Activated gamma-delta T cell treated with anti-CD3 and anti-CD28 coated beads, Interleukin-2, amount 50 U/mL, for 16 hours (primary cell): ENCODE data around the gene MNT.

ENCODE experiments used
- DNase-seq: peaks from one replicate; pipeline ENCODE4 v3.0.0-alpha.2; 2020; ENCODE audit warnings: low read depth

MNT gene

DNA sequence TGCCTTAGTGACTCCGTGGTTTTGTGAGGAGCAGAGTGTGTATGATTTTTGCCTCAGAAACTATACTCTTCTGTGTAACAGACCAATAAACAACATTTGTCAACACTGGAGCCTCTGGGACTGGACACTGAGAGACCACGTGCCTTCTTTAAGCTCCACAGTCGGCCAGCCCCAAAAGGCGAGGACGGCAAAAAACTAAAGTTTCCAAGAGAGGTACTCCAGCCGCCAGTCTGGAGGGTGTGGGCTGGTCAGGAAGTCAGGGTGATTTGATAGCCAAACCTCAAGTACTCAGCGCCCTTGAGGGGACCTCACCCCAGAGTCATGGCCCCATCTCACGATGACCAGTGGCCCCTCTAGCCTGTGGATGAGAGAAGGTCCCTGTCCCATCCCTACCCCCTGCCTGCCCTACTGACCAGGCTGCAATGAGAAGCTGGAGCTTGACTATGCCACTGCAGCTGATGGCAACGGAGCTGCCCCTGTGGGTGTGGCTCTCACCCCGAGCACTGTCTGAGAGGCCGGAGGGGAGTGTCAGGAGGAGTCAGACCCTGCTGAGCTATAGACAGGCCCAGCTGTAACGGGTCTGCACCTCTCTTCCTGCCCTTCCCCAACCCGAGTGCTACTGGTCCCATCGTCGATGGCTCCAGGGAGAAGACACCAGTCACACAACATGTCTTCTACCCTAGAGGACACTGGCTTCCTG lies 19.8 kb downstream of the MNT start:
- DNase-seq, result no peak

DNA sequence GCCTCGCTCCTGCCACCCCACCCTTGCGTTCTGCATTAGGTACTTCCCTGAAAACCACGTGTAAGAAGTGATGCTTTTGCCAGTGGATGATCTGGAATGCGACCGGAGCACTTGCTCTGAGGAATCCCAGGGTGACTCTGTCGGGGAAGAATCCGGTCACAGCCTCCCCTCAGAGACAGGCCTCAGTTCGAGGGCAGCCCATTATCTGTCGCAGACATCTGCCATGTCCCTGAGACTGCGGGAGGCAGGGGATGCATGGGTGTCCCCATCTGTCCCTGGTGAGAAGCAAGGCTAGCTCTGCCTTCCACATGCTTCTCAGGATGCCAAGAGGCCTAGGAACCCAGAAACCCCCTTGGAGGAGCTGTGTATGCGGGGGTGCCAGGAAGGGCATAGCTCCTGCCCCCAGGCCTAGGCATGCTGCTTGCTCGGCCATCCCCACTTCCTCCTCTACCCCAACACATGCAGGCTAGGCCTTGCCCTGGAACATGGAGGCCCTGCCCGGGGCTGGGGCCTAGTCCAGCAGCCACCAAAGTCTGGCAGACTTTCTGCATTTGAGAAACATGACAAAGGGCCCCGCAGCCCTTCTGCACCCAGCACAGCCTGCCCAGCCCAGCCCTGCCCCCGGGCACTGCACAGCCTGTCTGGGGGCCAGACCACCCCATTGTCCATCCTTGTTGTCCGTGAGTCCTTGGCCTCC lies 20.5 kb downstream of the MNT start:
- no peak for DNase-seq

DNA sequence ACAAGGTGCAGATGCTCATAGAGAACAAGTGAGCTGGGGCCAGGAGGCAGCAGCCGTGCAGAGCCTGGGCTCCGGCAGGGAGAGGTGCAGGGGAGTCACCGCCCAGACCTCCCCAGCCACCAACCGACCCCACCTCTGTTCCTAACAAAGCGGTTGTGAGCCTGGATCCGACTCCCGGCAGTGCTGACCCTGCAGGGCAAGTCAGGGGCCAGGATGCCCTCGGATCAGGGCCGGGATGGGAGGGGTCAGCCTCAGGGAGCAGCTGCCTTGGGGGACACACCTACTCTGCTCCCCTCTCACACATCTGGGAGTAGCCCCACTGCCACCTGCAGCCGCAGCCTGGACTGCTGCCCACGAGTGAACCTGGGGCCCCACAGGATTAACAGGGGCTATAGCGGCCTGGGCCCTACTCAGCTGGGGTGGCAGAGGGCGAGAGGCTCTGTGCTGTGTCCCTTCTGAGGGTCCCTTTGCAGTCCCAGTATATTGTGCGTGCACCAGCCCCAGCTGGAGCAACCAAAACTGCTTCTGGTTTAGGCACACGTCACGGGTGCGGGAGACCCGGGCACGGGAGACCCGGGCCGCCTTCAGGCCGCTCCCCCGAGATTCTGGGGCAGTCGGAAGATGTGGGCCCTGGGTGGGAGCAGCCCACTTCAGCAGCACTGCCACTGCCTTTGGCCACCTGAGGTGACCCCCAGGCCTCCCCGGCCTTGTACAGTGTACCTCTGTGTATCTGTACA lies 21.2 kb downstream of the MNT start:
- DNase-seq, result no peak

DNA sequence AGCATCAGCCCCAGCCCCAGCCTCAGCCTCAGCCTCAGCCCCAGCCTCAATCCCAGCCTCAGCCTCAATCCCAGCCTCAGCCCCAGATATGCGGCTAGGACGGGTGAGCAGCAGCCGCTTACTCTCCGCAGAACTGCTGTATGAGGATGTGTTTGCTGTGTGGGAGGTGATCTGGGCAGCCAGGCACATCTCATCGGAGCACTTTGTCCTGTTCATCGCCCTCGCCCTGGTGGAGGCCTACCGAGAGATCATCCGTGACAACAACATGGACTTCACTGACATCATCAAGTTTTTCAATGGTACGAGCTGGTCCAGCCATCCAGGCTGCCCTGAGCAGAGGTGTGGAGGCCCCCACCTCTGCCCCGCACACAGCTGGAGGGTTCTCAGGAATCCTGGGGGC lies 22.0 kb downstream of the MNT start:
- no peak for DNase-seq

DNA sequence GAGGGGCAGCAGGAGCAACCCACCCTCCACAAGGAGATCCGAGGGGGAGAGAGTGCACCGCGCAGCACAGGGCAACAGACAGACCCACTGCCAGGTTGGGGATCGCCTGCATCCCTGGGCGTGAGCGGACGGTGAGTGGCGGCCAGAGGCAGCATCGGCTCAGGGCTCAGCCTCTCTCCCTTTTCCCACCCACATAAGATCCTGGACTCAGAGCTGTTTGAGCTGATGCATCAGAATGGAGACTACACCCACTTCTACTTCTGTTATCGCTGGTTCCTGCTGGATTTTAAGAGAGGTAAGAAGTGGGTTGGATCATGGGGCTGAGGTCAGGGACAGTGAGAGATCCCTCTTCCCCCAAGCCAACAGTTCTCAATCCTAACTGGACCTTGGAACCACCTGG lies 23.2 kb downstream of the MNT start:
- no peak for DNase-seq

DNA sequence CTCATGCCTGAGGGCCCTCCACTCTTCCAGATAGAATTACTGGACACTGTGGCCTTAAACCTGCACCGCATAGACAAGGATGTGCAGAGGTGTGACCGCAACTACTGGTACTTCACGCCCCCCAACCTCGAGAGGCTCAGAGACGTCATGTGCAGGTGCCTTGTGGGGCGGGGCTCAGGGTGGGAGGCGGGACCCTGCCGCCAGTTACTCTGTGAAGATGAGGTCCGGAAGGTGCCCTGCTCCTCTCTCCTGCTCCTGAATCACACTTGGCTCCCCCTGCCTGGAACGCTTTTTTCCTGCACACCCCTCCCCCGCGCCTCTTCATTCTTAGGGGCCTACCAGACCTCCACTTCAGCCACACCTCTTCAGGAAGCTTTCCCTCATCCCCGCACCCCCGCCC lies 24.8 kb downstream of the MNT start:
- no peak for DNase-seq

DNA sequence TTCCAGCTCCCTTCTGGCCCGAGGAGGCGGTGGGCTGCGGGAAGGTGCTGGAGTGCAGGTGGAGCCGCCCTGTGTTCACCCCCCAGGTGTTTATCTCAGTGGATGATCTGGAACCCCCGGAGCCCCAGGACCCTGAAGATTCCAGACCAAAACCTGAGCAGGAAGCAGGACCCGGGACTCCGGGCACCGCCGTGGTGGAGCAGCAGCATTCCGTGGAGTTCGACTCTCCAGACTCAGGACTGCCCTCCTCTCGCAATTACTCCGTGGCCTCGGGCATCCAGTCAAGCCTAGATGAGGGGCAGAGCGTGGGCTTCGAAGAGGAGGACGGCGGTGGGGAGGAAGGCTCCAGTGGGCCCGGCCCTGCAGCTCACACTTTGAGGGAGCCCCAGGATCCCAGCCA lies 25.5 kb downstream of the MNT start:
- no peak for DNase-seq

DNA sequence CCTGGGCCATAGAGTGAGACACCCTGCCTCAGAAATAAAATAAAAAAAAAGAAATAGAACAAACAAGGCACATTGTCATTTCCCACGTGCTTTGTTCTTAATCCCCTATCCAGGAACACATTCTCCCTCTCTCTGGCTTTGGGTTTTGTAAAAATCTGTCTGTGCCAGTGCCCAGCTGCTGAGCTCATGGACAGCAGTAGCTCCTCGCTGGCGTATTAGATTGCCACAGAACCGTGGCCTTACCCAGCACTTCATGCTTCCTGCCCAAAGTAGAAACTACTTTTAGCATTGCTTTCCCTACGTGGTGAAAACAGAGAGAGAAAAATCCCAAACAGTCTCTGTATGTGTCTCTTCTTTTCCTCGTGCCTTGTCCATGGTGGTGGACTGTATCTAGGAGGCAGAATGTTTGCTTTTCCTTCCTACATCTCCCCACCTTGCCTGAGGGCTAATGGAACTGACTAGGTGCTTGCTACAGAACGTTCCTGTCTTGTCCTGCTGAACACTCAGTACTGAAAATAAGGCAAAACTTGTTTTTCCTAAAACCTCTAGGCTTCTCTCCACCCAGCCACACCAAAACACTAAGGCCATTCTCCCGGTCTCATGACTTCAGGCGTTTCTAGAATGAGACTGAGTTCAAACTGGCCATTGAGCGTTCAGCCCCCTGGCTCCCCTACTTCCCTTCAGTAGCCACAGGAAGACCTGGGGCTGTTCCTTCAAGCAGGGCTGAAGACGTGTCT lies 26.1 kb downstream of the MNT start:
- no peak for DNase-seq

DNA sequence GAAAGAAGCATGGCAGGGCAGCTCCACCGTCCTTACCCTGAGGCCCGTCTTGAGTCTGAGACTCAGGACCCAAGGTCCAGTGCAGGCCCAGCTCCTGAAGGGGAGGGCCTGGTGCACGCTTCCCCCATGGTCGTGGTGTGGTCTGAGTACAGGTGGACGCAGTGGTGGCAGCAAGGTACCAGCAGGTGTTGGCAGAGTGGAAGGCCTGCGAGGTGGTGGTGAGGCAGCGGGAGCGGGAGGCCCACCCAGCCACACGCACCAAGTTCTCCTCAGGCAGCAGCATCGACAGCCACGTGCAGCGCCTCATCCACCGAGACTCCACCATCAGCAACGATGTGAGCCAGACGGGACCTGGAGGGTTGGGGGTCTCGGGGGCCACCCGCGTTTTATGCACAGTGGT lies 27.7 kb downstream of the MNT start:
- no peak for DNase-seq

DNA sequence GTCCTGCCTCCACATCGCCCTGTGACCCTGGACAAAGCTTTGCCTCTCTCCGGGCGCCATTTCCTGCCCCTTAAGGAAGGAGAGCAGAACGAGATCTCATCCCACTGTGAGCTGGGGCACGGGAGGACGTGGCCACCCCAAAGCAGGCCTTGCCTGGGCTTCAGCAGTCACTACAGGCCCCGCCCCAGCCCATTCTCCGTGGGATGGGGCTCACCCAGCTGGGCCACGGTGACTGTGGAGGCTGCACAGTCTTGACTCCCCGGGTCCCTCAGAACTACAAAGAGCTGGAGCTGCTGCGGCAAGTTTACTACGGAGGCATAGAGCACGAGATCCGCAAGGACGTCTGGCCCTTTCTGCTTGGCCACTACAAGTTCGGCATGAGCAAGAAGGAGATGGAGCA lies 28.2 kb downstream of the MNT start:
- no peak for DNase-seq

DNA sequence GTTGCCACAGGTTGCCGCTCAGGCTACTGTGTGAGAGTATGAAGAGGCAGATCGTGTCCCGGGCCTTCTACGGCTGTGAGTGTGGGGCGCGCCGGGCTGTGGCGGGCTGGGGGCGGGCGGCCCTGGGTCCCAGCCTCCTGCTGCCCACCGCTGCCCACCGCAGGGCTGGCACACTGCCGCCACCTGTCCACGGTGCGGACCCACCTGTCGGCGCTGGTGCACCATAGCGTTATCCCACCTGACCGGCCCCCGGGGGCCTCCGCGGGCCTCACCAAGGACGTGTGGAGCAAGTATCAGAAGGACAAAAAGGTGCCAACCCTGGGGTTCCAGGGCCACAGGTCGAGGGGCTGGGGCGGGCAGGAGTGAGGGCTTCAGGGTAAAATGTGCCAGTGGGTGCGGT lies 28.7 kb downstream of the MNT start:
- DNase-seq, result no peak

DNA sequence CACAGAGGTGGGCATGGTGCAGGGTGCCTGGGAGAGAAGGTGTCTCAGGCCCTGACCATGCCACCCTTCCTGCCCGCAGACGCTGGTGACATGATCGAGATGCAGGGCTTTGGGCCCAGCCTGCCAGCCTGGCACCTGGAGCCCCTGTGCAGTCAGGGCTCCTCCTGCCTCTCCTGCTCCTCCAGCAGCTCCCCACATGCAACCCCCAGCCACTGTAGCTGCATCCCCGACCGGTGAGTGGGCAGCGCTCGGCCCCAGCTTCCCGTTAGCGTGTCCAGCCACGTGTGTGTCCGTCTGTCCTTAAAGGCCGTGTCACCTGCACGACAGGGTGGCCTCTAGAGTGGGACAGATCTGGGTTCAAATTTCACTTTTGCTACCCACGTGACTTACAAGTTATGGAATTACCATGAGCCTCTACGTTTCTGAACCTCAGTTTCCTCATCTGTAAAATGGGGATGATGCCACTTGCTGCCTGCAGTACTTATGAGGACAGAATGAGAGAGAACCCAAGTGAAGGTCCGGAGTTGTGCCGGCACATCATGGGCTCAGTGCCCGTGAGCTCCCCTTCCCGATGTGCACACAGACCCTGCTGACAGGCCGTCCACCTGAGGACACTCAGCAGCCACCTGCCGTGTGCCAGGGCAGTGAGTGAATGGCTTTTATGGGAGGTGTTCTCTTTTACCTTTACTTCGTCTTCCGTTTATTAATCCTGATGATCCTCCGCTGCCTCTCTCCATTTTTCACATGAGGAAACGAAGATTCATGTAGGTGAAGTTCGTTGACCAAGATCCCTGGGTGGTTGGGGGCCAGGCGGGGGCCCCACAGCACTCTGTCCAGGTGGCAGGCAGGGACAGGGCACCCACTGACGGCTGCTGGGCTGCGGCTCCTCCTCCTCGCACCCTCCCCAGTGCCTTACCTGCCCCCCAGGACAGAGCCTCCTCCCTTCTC lies 29.4 kb downstream of the MNT start:
- DNase-seq, result no peak

DNA sequence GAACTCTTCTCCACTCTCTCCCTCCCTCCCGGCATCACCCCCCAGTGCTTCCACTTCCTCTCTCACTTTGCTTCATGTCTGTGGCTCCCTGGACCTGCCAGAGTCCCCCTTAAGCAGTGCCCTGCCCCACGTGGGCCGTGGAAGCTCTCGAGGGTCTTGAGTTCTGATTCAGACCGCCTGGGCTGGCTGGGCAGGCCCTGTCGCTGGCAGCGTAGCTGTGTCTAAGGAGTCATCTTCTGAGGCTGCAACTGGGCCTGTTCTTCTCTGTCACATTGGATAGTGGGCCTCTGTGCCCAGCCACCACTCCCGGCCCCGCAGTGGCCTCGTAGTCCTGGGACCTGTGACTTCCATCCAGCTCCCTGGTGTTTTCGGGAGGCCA lies 30.7 kb downstream of the MNT start:
- no peak for DNase-seq

DNA sequence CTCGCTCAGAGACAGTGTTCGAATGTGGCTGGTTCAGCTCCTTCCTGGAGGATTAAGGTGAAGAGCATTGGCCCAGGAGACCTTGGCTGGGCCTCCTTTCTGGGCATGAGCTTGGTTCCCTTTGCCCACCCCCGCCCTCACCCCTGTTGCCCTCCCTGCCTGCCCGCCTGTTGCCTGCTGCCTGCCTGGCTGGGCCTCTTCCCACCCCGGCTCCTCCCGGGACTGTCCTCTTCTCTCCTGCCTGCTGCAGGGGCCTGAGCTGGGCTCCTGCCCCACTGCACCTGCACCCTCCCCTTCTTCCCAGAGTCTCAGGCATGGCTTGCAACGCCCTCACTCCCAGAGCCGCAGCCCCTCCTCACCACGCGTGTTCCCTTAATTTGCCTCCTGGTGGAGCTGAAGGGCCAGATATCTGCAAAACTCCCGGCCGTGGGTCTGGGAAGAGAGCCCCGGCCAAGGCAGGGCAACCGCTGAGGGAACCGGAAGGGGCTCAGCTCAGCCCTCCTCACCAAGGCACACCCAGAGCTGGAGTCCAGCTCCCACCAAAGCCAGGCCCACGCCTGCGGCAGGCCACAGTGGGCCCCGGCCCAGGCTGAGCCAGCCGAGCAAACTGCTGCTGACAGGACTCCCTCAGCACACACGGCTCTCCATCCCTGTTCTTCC lies 31.2 kb downstream of the MNT start:
- no peak for DNase-seq

DNA sequence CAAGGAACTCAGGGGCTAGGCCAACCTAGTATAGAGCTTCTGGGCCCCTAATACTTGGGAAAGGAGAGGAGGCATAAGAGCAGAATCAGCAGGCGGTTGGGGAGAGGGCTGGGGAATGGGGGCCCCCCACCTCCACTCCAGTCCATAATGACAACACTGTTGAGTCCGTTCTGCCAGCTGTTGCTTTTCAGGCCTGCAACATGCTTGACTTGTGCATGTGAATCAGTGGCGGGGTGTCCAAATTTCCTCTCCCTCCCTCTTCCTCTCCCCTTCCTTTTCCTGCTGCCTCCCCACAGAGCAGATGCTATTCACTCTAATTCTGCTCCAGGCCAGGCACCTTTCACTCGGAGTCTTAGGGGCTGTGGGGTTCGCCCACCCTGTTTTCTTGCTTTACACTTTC lies 31.8 kb downstream of the MNT start:
- DNase-seq, result no peak

DNA sequence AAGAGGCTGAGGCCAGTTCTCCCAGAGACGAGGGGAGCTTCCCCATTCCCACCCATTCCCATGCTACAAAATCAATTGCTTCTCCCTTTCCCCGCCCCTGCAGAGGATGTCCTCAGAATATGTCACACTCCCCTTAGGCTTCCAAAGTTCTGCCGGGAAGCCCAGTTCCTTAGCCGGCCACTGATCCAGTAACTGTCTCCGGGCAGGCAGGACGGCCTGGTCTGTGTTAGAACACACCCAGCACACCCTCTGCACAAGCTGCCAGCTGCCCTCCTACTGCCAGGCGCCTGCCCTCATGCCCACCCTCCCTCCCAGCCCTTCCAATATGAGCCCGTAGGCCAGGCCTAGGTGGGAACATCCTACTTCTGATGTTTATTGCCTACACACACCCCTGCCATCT lies 32.5 kb downstream of the MNT start:
- DNase-seq, result no peak

DNA sequence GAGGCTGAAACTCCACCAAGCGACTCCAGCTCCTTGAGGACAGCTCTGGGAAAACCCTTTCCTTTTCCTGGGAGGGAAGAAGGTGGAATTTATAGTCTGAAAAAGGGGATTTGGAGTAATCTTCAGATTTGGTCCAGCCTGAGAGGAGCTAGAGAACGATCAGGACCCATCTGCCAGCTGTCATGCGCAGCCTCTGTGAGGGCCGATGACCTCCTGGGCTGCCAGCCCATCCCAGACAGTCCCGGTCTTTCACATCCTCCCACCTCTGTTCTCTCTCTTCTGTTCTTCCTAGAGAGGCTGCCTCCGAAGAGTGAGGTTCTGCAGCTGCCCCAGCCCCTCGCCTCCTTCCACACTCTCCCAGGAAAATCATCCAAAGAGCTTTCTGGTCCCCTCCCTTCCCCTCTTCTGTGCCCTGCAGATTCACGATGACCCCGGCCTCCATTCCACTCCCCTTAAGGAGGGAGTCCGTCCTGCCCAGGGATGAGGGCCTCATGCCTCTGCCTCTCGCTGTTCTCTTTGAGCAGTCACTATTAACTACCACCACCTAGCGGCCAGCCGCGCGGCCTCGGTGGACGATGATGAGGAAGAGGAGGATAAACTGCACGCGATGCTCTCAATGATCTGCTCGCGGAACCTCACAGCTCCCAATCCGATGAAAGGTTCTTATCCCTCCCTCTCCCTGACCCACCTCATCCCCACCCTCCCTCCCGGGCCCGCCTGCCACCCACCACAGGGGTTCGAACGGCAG lies 33.9 kb downstream of the MNT start:
- DNase-seq, result no peak

DNA sequence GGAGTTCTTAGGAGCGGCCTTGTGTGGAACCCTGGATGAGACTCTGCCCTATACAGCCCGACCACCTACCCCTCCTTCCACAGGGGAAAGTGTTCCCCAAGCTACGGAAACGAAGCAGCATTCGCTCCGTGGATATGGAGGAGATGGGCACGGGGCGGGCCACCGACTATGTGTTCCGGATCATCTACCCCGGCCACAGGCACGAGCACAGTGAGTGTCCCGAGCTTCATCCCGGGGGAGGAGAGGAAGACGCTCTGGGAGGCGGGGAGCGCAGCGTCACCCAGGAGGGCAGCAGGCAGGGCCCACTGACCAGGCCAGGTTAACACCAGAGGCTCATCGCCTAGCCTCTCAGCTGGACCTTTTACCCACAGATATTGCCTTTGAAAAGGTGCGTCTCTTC lies 35.7 kb downstream of the MNT start:
- no peak for DNase-seq

DNA sequence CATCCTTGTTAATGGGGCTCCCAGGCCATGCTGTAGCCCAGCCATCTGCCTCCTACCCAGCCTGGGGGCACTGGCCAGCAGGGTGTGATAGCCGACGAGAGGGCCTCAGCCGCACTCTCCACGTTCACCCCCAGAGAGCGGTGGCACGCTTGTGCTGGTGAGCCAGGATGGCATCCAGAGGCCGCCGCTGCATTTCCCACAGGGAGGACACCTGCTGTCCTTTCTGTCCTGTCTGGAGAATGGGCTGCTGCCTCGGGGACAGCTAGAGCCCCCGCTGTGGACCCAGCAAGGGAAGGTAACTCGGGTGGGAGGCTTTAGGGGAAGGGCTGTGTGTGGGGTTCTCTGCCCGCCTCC lies 36.1 kb downstream of the MNT start:
- no peak for DNase-seq
